ENCODE results near the gene ERFE.

ERFE gene

GRCh38 chr2:238140040-238140439 is 18.7 kb upstream of the ERFE start:
- DNase-seq: no peak

- DNase-seq: no peak
Observed at GRCh38 chr2:238140721-238141540, 17.8 kb upstream of the ERFE start.

- DNase-seq: no peak
Observed at GRCh38 chr2:238141541-238142318, 17.0 kb upstream of the ERFE start.

- no peak for DNase-seq
Observed at GRCh38 chr2:238142382-238143205, 16.2 kb upstream of the ERFE start.

GRCh38 chr2:238143239-238143951 is 15.4 kb upstream of the ERFE start:
- no peak for DNase-seq

GRCh38 chr2:238144262-238144661 is 14.5 kb upstream of the ERFE start:
- no peak for DNase-seq

GRCh38 chr2:238145046-238145445 is 13.7 kb upstream of the ERFE start:
- DNase-seq: no peak

GRCh38 chr2:238145851-238146250 is 12.9 kb upstream of the ERFE start:
- no peak for DNase-seq

- DNase-seq: no peak
Observed at GRCh38 chr2:238146884-238147544, 11.8 kb upstream of the ERFE start.

GRCh38 chr2:238148981-238149380 is 9.8 kb upstream of the ERFE start:
- DNase-seq: no peak

- no peak for DNase-seq
Observed at GRCh38 chr2:238149841-238150572, 8.8 kb upstream of the ERFE start.

GRCh38 chr2:238150686-238151085 is 8.1 kb upstream of the ERFE start:
- DNase-seq: no peak

GRCh38 chr2:238151205-238151604 is 7.6 kb upstream of the ERFE start:
- no peak for DNase-seq

GRCh38 chr2:238151628-238152235 is 7.0 kb upstream of the ERFE start:
- no peak for DNase-seq

- no peak for DNase-seq
Observed at GRCh38 chr2:238152771-238153688, 5.7 kb upstream of the ERFE start.

GRCh38 chr2:238154570-238154969 is 4.2 kb upstream of the ERFE start:
- no peak for DNase-seq

GRCh38 chr2:238155051-238155760 is 3.6 kb upstream of the ERFE start:
- DNase-seq: no peak

- DNase-seq: no peak
Observed at GRCh38 chr2:238155761-238156694, 2.7 kb upstream of the ERFE start.

Measured in NCI-H2107 (cell line).